Activated CD4-positive, alpha-beta memory T cell treated with anti-CD3 and anti-CD28 coated beads, Interleukin-2, amount 10 ng/mL, durations not matched to agents 7 days and 5 days (primary cell): ENCODE results near the gene ENPP7. TPM values are rescaled to one million over a fixed set of nuclear protein-coding genes. Genes with fewer than 3 reads are reported as not detected.

Source experiments
- CTCF ChIA-PET: fragments of 350-600 bp; sonication (Branson Sonifier 250); formaldehyde crosslinking; loops from one replicate; lab custom pipeline; 2021; ENCODE audit warnings: antibody characterized with exemption, inconsistent platforms; lab: Charles Lee
- POLR2A ChIA-PET: fragments of 350-600 bp; sonication (Branson Sonifier 250); formaldehyde crosslinking; loops from one replicate; lab custom pipeline; 2021; ENCODE audit warnings: antibody characterized with exemption; lab: Charles Lee
- DNase-seq: peaks from one replicate; pipeline ENCODE4 v3.0.0-alpha.2; 2020
- H3K27ac Mint-ChIP-seq: one replicate; pipeline ENCODE4 v1.8.0; 2021; ENCODE audit warnings: mild to moderate bottlenecking, mixed read lengths
- H3K27me3 Mint-ChIP-seq: one replicate; pipeline ENCODE4 v1.8.0; 2021; ENCODE audit warnings: mixed read lengths
- H3K36me3 Mint-ChIP-seq: one replicate; pipeline ENCODE4 v1.8.0; 2021; ENCODE audit warnings: low read depth, mixed read lengths
- H3K4me1 Mint-ChIP-seq: one replicate; pipeline ENCODE4 v1.8.0; 2021; ENCODE audit warnings: mixed read lengths
- H3K4me3 Mint-ChIP-seq: one replicate; pipeline ENCODE4 v1.8.0; 2021; ENCODE audit warnings: mild to moderate bottlenecking, mixed read lengths
- H3K9me3 Mint-ChIP-seq: one replicate; pipeline ENCODE4 v1.8.0; 2021; ENCODE audit warnings: mixed read lengths
- total RNA-seq, 2 experiments: library from RNA; stranded (reverse); gene quantifications; one replicate each; pipeline ENCODE4 v1.2.3, GENCODE V29; 2021

The ENPP7 gene
- total RNA-seq, 2 experiments from 2014 or later = 0.10 TPM; not detected in 1

DNA sequence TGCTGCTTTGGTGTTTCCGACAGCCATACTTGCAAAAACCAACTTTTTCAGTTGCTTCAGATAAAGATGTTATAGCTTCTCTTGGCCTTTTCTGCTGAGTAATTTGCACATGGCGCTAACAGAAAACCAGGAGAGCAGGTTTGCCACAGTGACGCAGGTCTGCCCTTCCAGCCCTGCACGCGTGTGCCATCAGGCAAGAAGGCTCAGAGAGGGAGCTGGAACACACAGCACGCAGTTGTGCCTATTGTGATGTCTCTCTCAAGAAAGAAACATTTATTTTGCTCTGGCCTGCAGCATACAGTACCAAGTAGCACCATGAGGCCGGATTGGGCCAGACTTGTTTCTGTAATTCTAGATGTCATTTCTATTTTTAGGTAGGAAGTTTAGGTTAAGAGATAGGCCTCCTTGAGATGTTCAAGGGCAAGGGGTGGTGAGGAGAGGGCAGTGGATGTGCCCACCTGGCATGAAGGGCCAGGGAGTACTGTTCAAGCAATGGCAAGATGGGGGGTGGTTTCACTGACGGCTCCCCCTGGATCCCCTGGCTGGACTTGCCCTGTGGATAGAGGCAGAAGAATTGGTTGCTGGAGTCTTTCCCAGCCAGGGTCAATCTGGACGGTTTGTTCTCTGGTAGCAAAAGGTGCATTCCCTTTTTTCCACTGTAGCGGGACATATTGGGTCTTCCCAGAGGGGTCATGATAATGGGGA lies 49.1 kb downstream of the ENPP7 start:
- H3K4me3 Mint-ChIP-seq = peak overlapping the region; percentile 75
- ChIA-PET POLR2A (no interaction called here), CTCF (interaction anchor here (1.7 kb wide), 1 partner anchor 38 kb away, joined by 4 read pairs; no protein-coding TSS in a partner anchor)
- peaks cover 18% of the 10 kb centered on the region for H3K4me1 Mint-ChIP-seq
- H3K27me3 Mint-ChIP-seq = peaks cover 49% of the 10 kb centered on the region
- H3K36me3 Mint-ChIP-seq = no peaks in the 10 kb centered on the region
- H3K9me3 Mint-ChIP-seq = no peaks in the 10 kb centered on the region
- no peak overlapping the region for H3K27ac Mint-ChIP-seq
- no peak for DNase-seq

DNA sequence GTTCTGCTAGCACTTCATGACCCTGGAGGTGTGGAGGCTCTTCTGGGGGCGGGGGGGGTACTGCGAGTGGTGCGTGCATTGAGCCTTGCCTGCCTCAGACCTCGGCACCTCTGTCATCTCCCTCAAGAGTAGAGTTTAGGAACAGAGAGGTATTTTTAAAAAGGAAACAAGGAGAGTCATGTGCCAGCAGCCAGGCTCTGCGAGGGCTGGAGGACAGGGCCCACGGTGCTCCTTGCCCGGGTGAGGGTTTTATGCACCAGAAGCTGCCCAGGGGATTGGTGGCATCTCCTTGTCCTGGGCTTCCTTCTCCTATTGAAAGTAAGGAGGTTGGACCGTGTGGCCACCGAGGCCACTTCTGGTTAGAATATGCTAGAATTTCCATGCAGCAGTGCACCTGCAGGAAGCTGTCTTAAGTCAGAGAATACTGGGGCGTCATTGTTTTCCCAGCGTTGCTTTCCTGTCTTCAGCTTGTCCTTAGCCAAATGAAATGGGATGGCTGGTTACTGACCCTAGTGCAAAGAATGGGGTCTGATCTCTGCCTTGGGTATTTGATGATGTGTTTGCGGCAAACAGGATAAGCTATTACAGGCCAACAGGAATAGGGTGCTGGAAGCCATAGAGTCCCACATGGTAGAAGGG lies 50.4 kb downstream of the ENPP7 start:
- Mint-ChIP-seq H3K27ac (no peak overlapping the region), H3K4me3 (no peak overlapping the region), H3K36me3 (no peaks in the 10 kb centered on the region), H3K9me3 (no peaks in the 10 kb centered on the region), H3K27me3 (peaks cover 36% of the 10 kb centered on the region), H3K4me1 (peaks cover 18% of the 10 kb centered on the region)
- CTCF ChIA-PET = no interaction called here
- POLR2A ChIA-PET = no interaction called here
- no peak for DNase-seq

DNA sequence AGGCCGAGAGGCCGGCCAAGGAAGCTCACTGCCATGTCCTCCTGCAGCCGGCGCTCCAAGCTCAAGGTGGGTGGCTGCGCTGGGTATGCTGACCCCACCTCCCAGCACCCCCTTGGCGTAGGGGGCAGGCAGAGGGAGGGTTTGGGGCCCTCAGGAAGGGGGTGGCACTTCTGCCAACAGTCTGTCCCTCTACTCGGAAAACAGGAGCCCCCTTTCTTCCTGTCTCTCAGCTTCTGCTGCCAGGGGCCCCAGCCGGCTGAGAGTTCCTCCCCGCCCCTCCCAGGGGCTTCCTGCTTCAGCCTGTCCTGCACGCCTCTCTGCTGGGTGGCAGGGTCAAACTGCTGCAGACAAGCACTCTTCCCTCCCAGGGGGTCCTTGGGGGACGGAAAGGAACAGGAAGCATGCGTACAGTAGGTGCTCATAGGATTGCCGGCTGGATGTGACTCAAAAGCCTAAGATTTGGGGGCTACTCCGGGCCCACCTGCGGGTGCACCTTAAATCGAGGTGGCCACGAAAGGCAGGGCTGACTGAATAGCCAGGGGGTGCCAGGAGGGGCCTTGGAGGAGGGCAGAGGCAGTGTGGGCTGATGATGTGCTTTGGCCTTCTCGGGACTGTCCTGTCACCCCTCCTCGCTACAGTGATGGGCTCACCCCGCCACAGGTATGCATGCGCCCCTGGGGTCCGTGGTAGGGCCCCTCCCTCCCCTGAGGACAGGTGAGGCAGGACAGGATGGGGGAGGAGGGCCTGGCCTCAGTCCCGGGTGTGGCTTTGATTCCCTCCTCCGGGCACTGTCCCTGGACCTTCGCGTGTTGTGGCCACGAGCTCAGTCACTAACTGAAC lies 51.2 kb downstream of the ENPP7 start:
- Mint-ChIP-seq H3K27me3 (peaks cover 34% of the 10 kb centered on the region), H3K36me3 (no peaks in the 10 kb centered on the region), H3K4me1 (peaks cover 13% of the 10 kb centered on the region), H3K4me3 (no peak overlapping the region), H3K9me3 (no peaks in the 10 kb centered on the region), H3K27ac (no peak overlapping the region)
- DNase-seq = no peak
- POLR2A ChIA-PET = no interaction called here
- CTCF ChIA-PET = no interaction called here

DNA sequence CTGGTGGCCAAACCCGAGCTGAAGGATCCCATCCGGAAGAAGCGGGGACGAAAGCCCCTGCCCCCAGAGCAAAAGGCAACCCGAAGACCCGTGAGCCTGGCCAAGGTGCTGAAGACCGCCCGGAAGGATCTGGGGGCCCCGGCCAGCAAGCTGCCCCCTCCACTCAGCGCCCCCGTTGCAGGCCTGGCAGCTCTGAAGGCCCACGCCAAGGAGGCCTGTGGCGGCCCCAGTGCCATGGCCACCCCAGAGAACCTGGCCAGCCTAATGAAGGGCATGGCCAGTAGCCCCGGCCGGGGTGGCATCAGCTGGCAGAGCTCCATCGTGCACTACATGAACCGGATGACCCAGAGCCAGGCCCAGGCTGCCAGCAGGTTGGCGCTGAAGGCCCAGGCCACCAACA lies 53.1 kb downstream of the ENPP7 start:
- ChIA-PET POLR2A (interaction anchor here (1.8 kb wide), 1 partner anchor 10 kb away, joined by 4 read pairs; no protein-coding TSS in a partner anchor), CTCF (no interaction called here)
- DNase-seq = no peak
- Mint-ChIP-seq H3K27me3 (peaks cover 45% of the 10 kb centered on the region), H3K4me1 (peaks cover 5% of the 10 kb centered on the region), H3K27ac (no peak overlapping the region), H3K36me3 (no peaks in the 10 kb centered on the region), H3K9me3 (no peaks in the 10 kb centered on the region), H3K4me3 (no peak overlapping the region)

DNA sequence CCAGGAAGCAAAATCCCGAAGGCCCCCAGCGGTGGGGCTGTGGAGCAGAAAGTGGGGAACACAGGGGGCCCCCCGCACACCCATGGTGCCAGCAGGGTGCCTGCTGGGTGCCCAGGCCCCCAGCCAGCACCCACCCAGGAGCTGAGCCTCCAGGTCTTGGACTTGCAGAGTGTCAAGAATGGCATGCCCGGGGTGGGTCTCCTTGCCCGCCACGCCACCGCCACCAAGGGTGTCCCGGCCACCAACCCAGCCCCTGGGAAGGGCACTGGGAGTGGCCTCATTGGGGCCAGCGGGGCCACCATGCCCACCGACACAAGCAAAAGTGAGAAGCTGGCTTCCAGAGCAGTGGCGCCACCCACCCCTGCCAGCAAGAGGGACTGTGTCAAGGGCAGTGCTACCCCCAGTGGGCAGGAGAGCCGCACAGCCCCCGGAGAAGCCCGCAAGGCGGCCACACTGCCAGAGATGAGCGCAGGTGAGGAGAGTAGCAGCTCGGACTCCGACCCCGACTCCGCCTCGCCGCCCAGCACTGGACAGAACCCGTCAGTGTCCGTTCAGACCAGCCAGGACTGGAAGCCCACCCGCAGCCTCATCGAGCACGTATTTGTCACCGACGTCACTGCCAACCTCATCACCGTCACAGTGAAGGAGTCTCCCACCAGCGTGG lies 53.7 kb downstream of the ENPP7 start:
- peaks cover under 1% of the 10 kb centered on the region for H3K4me1 Mint-ChIP-seq
- POLR2A ChIA-PET = interaction anchor here (1.8 kb wide), 1 partner anchor 11 kb away, joined by 4 read pairs; no protein-coding TSS in a partner anchor

DNA sequence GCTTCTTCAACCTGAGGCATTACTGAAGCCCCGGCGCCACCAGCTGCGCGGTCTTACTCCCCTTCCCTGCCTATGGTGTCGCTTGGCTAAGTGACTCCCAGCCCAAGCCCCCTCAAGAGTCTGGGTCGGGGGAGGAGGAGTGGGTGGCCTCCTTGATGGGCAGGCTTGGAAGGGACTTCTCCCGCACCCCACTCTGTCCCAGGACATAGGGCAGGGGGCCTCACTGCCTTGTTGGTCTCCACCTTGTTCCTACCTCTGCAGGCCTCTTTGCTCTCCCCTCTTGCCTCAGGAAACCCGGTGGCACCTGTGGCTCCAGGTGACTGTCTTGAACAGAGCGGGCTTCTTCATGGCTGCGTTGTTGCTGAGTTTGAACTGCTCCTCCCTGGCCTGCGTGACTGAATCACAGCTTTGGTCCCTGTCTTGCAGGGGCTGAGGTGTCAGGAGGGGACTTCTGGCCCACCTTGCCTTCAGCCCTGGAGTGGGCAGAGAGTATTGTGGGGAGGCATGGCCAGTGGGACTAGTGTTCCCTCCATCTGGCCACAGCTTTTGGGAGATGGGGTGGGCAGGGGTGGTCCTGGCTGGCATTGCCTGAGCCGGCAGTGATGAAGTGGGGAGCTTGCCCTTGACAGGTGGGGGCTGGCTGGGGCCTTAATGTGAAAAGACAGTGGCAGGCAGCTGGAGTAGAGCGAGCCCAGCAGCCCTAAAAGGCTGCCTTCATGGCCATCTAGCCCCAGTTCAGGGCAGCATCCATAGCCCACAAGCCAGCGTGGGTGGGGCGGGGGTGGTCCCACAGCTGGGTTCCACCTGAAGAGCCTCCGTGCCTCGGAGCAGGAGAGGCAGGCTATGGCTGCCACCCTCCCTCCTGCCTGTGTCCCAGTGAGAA lies 54.5 kb downstream of the ENPP7 start:
- H3K36me3 Mint-ChIP-seq = no peaks in the 10 kb centered on the region
- POLR2A ChIA-PET = interaction anchor here (1.8 kb wide), 1 partner anchor 11 kb away, joined by 4 read pairs; no protein-coding TSS in a partner anchor
- no peak overlapping the region for H3K27ac Mint-ChIP-seq
- H3K4me3 Mint-ChIP-seq = no peak overlapping the region
- DNase-seq = no peak
- peaks cover 39% of the 10 kb centered on the region for H3K27me3 Mint-ChIP-seq
- H3K9me3 Mint-ChIP-seq = no peaks in the 10 kb centered on the region
- no peaks in the 10 kb centered on the region for H3K4me1 Mint-ChIP-seq
- CTCF ChIA-PET = no interaction called here

More for the DNA sequence above, 53.7 kb downstream of the ENPP7 start:
- H3K36me3 Mint-ChIP-seq = no peaks in the 10 kb centered on the region
- no peaks in the 10 kb centered on the region for H3K9me3 Mint-ChIP-seq
- no peak overlapping the region for H3K4me3 Mint-ChIP-seq
- H3K27ac Mint-ChIP-seq = no peak overlapping the region
- DNase-seq = no peak
- H3K27me3 Mint-ChIP-seq = peaks cover 44% of the 10 kb centered on the region
- CTCF ChIA-PET = no interaction called here

DNA sequence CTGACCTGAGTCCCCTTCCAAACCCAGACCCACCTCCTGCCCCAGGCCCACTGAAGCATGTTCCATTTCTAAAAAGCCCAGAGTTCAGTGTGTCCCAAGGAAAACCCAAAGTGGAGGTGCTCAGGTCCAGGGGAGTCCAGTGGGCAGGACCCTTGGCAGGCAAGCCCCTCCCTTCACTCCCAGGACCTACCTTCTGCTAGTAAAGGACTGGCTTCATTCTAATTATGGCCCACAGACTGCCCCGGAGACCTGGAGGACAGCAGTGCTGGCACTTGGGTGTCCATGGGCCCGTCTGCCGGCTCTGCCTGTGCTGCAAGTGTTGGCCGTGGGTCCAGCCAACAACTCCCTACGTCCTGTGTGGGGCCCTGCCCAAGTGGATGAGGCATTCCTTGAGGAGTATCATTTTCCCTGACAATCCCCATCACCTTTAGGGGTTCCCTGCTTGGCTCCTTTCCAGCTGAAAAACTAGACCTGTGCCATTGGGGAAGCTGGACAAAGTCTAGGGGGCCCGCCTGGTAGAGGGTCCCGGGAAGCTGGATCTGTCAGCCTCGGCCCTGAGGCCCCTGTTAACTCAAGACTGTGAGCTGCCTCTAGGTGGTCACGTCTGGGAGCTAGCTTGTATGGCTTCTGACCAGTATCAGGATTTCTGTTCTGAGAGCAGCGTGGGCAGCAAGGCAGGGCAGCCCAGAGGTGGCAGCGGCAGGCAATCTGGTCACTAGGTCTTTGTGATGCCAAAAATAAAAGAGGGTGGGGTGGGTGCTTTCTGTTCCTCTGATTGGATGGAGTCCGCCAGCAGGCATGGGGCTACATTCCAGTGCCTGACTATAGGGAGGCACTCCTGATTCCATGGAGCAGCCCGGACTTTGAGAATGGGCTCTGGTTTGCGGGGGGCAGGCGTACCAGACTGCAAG lies 55.4 kb downstream of the ENPP7 start:
- peaks cover 2% of the 10 kb centered on the region for H3K4me1 Mint-ChIP-seq
- peaks cover 43% of the 10 kb centered on the region for H3K27me3 Mint-ChIP-seq
- H3K9me3 Mint-ChIP-seq = no peaks in the 10 kb centered on the region
- no peak for DNase-seq
- no peaks in the 10 kb centered on the region for H3K36me3 Mint-ChIP-seq
- no peak overlapping the region for H3K27ac Mint-ChIP-seq
- H3K4me3 Mint-ChIP-seq = no peak overlapping the region
- CTCF ChIA-PET = interaction anchor here (1.6 kb wide), 1 partner anchor 41 kb away, joined by 3 read pairs; no protein-coding TSS in a partner anchor
- POLR2A ChIA-PET = no interaction called here

DNA sequence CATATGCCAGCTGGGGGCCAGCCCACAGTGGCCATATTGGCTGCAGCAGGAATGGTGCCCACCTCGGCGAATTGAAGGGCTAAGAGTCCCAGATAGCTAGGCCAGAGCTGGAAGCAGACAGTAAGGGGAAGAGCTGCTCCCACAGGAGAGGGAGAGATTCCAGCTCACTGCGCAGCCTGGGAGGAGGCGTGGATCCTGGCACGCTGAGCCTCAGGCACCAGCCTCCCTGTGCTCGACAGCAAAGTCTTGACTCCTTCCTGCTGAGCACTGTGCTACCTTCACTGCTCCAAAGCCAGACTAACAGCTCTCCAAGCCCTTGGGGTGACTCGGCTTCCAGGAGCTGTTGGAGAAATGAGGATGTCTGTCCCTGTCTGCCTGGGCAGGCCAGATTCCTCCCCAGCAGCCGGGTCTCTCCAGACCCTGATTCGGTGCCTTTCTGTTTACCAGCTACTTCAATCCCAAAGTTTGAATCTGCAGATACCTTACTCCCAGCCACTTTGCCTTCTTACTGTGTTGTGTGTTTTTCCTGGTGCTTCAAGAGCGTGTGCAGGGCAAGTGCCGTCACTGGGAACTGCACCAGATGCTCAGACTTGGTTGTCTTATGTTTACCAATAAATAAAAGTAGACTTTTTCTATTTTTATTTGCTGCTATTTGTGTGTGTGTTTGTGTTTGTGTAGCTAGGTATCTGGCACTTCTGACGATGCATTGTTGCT lies 56.3 kb downstream of the ENPP7 start:
- POLR2A ChIA-PET = interaction anchor here (1.1 kb wide), 1 partner anchor 10 kb away, joined by 6 read pairs; the partner anchor contains the start of gene CBX8

DNA sequence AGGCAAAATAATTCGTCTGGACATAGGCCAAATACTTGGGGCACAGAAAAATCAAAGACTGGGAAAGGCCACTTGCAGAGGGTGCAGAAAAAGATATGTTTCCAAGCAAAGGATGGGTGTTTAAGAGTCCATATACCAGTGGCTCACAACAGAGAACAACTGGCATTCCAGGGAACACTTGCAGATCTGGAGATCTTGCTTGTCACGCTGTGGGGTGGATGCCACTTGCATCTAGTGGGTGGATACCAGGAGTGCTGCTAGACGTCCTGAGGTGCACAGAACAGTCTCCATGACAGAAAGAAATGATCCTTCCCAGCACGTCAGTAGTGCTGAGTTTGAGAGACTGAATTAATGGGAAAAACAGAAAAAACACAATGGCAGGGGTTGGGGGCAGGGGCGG lies 57.7 kb downstream of the ENPP7 start:
- Mint-ChIP-seq H3K9me3 (no peaks in the 10 kb centered on the region), H3K27ac (no peak overlapping the region), H3K4me3 (no peak overlapping the region), H3K27me3 (peaks cover 53% of the 10 kb centered on the region), H3K4me1 (peaks cover 2% of the 10 kb centered on the region), H3K36me3 (no peaks in the 10 kb centered on the region)
- CTCF ChIA-PET = interaction anchor here (1.3 kb wide), 3 partner anchors 29 to 182 kb away, joined by 3 to 4 read pairs (median 3); no protein-coding TSS in a partner anchor
- POLR2A ChIA-PET = interaction anchor here (1.2 kb wide), 2 partner anchors 47 to 51 kb away, joined by 3 to 4 read pairs; partner anchors contain the start of gene CBX4
- no peak for DNase-seq

More for the DNA sequence above, 56.3 kb downstream of the ENPP7 start:
- peaks cover 47% of the 10 kb centered on the region for H3K27me3 Mint-ChIP-seq
- H3K27ac Mint-ChIP-seq = no peak overlapping the region
- no peaks in the 10 kb centered on the region for H3K36me3 Mint-ChIP-seq
- no peak for DNase-seq
- peaks cover 2% of the 10 kb centered on the region for H3K4me1 Mint-ChIP-seq
- no peak overlapping the region for H3K4me3 Mint-ChIP-seq
- CTCF ChIA-PET = interaction anchor here (1.5 to 1.6 kb wide), 2 partner anchors 42 to 183 kb away, joined by 3 read pairs; no protein-coding TSS in a partner anchor
- H3K9me3 Mint-ChIP-seq = no peaks in the 10 kb centered on the region
